H1 (cell line): Measurements from ENCODE around the gene ADPGK.

Experiments used
- CHD2 ChIP-seq: IDR thresholded peaks from 2 replicates; pipeline ENCODE4 v1.6.1; 2012; ENCODE audit warnings: low read length, improper control_type of control experiment
- CREB1 ChIP-seq: IDR thresholded peaks from 2 replicates; pipeline ENCODE4 v1.6.1; 2012; ENCODE audit warnings: inconsistent platforms
- EZH2 ChIP-seq: fragments of 200-600 bp; sonication (generic); IDR thresholded peaks from 2 replicates; pipeline ENCODE4 v1.7.1; 2012; ENCODE audit warnings: low read depth, mild to moderate bottlenecking, moderate library complexity, low read length, inconsistent platforms; ENCODE audit not compliant: severe bottlenecking
- HDAC6 ChIP-seq: IDR thresholded peaks from one replicate; pipeline ENCODE4 v1.7.1; 2012; ENCODE audit warnings: low read depth, mild to moderate bottlenecking, inconsistent platforms, low read length, moderate library complexity
- POLR2A ChIP-seq, 2 experiments: IDR thresholded peaks; 1 replicate in 1 of 2; 2 replicates in 1 of 2; pipeline ENCODE4 v1.6.1; 2011; ENCODE audit warnings: low read depth in 2 of 2, low read length in 2 of 2, mild to moderate bottlenecking in 2 of 2; ENCODE audit errors: control extremely low read depth in 1 of 2
- POLR2AphosphoS5 ChIP-seq: IDR thresholded peaks from 2 replicates; pipeline ENCODE4 v1.6.1; 2011; ENCODE audit warnings: low read depth, low read length
- TAF1 ChIP-seq: IDR thresholded peaks from 2 replicates; pipeline ENCODE4 v1.6.1; 2011; ENCODE audit warnings: mild to moderate bottlenecking, low read depth, low read length
- TF ChIP-seq, protein P1 (sequence below), 3 experiments: IDR thresholded peaks; 1 replicate in 2 of 3; 2 replicates in 1 of 3; pipeline versions ENCODE4 v1.5.1 to v1.6.1; 2011; ENCODE audit warnings: low read length in 3 of 3, mild to moderate bottlenecking in 3 of 3, inconsistent platforms in 2 of 3, low read depth in 1 of 3, moderate library complexity in 1 of 3; ENCODE audit not compliant: insufficient read depth in 1 of 3; ENCODE audit errors: control extremely low read depth in 1 of 3
- TF ChIP-seq, protein P2 (sequence below): IDR thresholded peaks from 2 replicates; pipeline ENCODE4 v1.6.1; 2011; ENCODE audit warnings: low read depth, mild to moderate bottlenecking, low read length; ENCODE audit not compliant: insufficient read depth

- TF ChIP-seq, protein P1, sequence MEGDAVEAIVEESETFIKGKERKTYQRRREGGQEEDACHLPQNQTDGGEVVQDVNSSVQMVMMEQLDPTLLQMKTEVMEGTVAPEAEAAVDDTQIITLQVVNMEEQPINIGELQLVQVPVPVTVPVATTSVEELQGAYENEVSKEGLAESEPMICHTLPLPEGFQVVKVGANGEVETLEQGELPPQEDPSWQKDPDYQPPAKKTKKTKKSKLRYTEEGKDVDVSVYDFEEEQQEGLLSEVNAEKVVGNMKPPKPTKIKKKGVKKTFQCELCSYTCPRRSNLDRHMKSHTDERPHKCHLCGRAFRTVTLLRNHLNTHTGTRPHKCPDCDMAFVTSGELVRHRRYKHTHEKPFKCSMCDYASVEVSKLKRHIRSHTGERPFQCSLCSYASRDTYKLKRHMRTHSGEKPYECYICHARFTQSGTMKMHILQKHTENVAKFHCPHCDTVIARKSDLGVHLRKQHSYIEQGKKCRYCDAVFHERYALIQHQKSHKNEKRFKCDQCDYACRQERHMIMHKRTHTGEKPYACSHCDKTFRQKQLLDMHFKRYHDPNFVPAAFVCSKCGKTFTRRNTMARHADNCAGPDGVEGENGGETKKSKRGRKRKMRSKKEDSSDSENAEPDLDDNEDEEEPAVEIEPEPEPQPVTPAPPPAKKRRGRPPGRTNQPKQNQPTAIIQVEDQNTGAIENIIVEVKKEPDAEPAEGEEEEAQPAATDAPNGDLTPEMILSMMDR (IDR thresholded peaks at IDR 0.05; ENCODE audit: control extremely low read depth in 1 of 3, insufficient read depth in 1 of 3, low read depth in 1 of 3, low read length in 3 of 3) = no peak
- TF ChIP-seq HDAC6 (no peak), POLR2AphosphoS5 (no peak), CHD2 (no peak), POLR2A (IDR thresholded peaks at IDR 0.05; ENCODE audit: control extremely low read depth in 1 of 2, low read depth in 2 of 2, low read length in 2 of 2) (no peak), EZH2 (no peak), CREB1 (no peak), TAF1 (no peak)
- TF ChIP-seq, protein P2, sequence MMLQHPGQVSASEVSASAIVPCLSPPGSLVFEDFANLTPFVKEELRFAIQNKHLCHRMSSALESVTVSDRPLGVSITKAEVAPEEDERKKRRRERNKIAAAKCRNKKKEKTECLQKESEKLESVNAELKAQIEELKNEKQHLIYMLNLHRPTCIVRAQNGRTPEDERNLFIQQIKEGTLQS = no peak
Observed at GRCh38 chr15:72786676-72787345, 3.3 kb upstream of the ADPGK start.
